ENCODE data around the gene WWC2.
"Not testable (repeated sequence)": the region's sequence is repeated elsewhere in the genome, so short reads cannot be mapped to it uniquely, and the experiment has no call there.

Gene WWC2

DNA sequence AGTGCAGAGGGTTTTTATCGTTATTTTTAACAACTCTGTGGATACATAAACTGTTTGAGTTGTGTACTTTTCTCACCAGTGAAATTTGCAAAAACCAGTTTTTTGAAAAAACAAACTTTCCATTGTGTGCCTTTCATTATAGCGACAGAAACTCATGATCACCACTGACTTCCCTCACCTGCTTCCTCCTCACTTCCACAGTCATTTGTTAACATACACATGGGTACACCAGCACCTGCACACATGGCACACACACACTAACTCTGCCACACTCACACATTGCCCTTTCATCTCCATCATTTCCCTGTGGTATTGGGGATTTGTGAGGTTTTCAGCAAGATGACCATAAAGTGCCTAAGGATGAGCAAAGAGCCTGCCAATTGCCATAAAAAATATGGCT lies 200.4 kb downstream of the WWC2 start:
- no peak for DNase-seq (ENCODE audit: low spot score)

DNA sequence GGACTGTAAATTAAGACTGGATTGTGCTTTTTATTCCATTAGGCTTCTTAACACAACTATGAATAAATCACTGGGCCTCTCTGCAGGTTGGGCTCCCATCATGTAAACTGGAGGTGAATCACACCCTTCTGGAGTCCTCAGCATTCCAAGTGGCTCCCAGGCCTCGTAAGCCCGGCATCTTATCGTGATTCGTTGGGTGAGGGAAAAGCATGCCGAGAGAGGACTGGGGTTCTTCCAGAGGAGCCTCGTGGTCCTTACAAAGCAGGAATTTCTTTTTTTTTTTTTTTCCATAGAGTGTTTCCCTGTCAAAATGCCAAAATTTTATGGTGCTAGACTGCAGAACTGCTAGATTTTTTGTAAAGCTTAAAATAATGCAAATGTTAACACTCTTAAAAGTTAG lies 201.0 kb downstream of the WWC2 start:
- no peak for DNase-seq (ENCODE audit: low spot score)

DNA sequence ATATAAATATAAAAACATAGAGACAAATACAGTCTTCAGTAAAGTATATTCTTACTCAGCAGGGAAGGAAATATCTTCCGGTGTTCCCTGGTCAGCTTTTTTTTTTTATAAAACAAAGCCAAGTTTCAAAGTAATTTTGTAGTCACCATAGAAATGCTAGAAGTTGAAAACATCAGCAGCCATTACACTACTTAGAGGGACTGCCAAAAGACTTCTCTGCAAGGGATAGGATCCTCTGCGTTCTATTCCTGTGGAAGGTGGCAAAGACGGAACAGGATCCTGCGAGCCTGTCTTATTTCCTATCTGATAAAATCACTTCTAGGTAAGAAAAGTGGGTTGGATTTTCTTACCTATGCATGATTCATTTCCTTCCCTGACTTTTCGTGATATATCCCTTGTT lies 201.6 kb downstream of the WWC2 start:
- DNase-seq (ENCODE audit: low spot score) = no peak

GRCh38 chr4:183303301-183303700 lies 204.2 kb downstream of the WWC2 start:
- DNase-seq (ENCODE audit: low spot score) = no peak

- DNase-seq (ENCODE audit: low spot score) = no peak
These were observed 205.0 kb downstream of the WWC2 start for GRCh38 chr4:183304067-183304466.

DNA sequence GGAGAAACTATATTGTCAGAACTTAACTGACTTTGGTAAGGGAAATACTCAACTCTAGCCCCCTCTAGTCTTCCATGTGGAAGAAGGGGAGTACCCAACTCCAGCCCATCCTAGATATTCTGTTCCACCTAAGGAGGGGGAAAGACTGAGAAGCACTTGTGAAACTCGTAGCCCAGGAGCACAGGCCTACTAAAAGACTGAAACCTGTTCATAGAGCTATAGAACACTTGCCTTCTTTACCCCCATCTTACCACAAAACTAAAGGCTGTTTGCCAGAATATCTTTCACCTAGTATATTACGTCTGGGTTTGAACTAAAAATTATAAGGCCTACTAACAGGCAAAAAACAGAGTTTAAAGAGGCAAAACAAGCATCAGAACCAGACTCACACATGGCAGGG lies 205.5 kb downstream of the WWC2 start:
- DNase-seq (ENCODE audit: low spot score) = no peak

DNA sequence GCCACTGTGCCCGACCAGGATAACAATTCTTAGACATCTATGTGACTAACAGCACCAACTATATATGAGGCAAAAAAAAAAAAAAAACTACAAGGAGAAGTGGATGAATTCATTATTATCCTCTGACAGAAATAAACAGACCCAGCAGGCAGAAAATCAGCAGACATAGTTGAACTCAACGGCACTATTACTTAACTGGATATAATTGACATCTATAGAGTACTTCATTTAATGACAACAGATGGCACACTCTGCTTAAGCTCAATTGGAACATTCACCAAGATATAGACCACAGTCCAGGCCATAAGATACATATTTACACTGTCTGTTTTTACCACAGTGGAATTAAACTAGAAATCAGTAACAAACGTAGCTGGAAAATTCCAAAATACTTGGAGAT lies 207.8 kb downstream of the WWC2 start:
- DNase-seq (ENCODE audit: low spot score) = no peak

- no peak for DNase-seq (ENCODE audit: low spot score)
These were observed 213.8 kb downstream of the WWC2 start for GRCh38 chr4:183312841-183313240.

DNA sequence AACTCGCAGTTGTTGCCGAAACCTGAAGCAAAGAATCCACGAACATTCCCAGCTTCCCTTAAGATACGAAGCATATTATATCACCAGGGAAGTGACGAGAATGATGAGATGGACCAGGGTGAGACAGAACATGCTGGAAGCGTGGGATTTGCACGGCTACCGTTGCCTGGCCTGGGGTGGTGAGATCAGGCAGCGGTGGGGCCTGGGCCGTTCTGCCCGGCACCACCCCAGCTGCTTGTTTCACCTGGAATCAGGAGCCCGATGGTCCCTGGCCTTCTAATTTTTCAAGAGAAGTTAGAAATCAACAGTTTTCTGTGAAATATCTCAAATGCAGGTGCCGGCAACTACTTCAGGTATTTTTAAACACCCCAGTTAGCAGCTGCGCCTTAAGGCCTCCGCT lies 215.3 kb downstream of the WWC2 start:
- DNase-seq (ENCODE audit: low spot score) = no peak

DNA sequence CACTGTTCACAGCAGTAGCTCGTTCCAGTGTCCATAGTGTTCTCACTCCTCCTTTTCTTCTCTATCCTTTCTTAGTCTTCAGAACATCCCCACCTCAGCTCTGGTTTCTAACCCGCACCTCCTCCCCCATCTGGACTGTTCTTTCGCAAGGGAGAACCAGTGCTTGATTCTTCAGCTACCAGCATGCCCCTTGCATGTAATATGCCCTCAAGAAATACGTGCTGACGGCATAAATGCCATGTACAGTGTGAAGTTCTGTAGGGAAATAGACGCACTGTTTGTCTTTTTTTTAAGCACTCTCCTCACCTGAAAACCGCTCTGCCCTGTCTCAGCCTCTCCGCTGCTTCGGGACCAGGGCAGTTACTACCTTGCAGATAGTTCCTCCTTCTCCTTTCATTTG lies 215.7 kb downstream of the WWC2 start:
- DNase-seq (ENCODE audit: low spot score) = no peak

DNA sequence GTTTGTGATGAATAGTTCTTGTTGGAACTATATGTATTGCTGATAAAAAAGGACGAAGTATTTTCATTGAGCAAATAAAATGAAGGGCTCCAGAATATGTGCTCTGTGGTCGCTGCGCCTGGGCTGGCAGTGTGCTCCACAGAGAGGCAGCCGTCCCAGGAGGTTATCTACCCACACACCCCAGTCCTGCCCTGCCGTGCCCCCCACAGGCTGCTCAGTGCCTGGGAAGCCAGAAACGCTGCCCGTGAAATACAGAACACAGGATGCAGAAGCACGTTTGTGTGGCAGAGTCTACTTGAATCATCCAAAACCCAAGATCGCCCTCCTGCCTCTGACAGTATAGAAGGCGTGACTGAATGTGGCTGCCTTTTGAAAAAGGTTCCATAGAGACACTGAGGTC lies 219.6 kb downstream of the WWC2 start:
- no peak for DNase-seq (ENCODE audit: low spot score)

GRCh38 chr4:183320211-183321059 lies 221.4 kb downstream of the WWC2 start, which contains the start of gene CLDN22:
Gene CLDN22, minus strand, starts transcription at chr4:183320276. Its CDS starts 58 bp downstream, at chr4:183320218.
- no peak for DNase-seq (ENCODE audit: low spot score)

- peak; percentile 47 for DNase-seq (ENCODE audit: low spot score)
These were observed 222.0 kb downstream of the WWC2 start for GRCh38 chr4:183321079-183321478.

DNA sequence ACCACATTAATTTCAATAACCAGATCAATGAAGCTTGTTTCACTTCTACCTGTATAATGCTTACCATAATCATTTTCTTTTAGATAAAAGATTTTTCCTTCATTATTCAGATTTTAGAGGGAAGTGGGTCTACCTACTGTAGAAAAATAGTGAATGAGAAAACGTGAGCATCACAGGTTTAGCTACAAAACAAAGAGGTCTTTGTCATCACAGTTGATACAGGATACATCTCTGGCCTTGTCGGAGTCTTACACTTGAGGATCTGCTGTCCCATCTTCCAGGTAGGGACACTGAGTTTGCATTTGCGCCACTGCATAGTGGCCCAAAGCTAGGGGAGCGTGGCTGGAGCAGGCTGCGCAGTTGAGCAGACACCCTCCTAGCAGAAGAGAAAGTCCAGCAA lies 222.5 kb downstream of the WWC2 start:
- no peak for DNase-seq (ENCODE audit: low spot score)

- DNase-seq (ENCODE audit: low spot score) = no peak
These were observed 223.3 kb downstream of the WWC2 start, which contains the start of gene CLDN24 for GRCh38 chr4:183322326-183322725. Gene CLDN24, minus strand, starts transcription at chr4:183322426. Its CDS starts 0 bp downstream, at chr4:183322426.

- DNase-seq (ENCODE audit: low spot score) = no peak
These were observed 224.2 kb downstream of the WWC2 start for GRCh38 chr4:183323295-183323694.

DNA sequence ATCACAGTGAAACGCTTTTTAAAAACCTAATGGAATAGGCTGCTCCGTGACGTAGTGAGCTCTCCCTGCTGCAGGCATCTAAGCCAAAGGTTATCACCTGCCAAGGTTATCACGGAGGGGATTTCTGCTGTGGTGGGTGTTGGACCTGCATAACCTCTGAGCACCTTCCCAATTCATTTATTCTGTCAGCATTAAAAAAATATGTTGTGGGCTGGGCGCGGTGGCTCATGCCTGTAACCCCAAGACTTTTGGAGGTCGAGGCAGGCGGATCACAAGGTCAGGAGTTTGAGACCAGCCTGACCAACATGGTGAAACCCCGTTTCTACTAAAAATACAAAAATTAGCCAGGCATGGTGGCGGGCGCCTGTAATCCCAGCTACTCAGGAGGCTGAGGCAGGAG lies 225.0 kb downstream of the WWC2 start:
- not testable (repeated sequence) for DNase-seq (ENCODE audit: low spot score)

- no peak for DNase-seq (ENCODE audit: low spot score)
These were observed 225.6 kb downstream of the WWC2 start for GRCh38 chr4:183324619-183325018.

DNA sequence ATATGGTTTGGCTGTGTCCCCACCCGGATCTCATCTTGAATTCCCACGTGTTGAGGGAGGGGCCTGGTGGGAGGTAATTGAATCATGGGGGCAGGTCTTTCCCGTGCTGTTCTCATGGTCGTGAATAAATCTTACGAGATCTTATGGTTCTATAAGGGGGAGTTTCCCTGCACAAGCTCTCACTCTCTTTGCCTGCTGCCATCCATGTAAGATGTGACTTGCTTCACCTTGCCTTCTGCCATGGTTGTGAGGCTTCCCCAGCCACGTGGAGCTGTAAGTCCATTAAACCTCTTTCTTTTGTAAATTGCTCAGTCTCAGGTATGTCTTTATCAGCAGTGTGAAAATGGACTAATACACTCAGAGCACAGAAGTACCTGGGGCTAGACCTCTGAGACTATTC lies 227.3 kb downstream of the WWC2 start:
- DNase-seq (ENCODE audit: low spot score) = not testable (repeated sequence)

DNA sequence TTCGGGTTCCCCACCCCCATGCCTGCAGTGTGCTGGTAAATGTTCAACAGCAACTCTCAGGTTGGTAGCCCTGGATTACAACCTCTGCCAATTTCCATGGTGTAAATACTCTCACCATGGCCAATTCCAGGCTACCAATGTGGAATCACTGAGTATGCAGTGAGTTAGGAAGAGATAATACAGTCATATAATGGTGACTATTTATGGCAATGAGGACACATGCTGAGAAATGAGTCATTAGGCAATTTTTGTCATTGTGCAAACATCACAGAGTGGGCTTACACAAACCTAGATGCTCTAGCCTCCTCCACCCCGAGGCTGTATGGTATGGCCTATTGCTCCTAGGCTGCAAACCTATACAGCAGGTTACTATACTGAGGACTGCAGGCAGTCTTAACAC lies 227.8 kb downstream of the WWC2 start:
- no peak for DNase-seq (ENCODE audit: low spot score)

- no peak for DNase-seq (ENCODE audit: low spot score)
These were observed 228.8 kb downstream of the WWC2 start for GRCh38 chr4:183327827-183328226.

- no peak for DNase-seq (ENCODE audit: low spot score)
These were observed 229.8 kb downstream of the WWC2 start for GRCh38 chr4:183328832-183329231.

- DNase-seq (ENCODE audit: low spot score) = no peak
These were observed 230.2 kb downstream of the WWC2 start for GRCh38 chr4:183329244-183329643.
